HG02884 (cell line): ENCODE results near the gene AP2A2.

ENCODE experiments used
- ATAC-seq: cut with Tn5 transposase; IDR thresholded peaks from one replicate; pipeline ENCODE4 v1.9.1; 2021; ENCODE audit warnings: mild to moderate bottlenecking, moderate library complexity; ENCODE audit not compliant: unreplicated experiment

The AP2A2 gene

DNA sequence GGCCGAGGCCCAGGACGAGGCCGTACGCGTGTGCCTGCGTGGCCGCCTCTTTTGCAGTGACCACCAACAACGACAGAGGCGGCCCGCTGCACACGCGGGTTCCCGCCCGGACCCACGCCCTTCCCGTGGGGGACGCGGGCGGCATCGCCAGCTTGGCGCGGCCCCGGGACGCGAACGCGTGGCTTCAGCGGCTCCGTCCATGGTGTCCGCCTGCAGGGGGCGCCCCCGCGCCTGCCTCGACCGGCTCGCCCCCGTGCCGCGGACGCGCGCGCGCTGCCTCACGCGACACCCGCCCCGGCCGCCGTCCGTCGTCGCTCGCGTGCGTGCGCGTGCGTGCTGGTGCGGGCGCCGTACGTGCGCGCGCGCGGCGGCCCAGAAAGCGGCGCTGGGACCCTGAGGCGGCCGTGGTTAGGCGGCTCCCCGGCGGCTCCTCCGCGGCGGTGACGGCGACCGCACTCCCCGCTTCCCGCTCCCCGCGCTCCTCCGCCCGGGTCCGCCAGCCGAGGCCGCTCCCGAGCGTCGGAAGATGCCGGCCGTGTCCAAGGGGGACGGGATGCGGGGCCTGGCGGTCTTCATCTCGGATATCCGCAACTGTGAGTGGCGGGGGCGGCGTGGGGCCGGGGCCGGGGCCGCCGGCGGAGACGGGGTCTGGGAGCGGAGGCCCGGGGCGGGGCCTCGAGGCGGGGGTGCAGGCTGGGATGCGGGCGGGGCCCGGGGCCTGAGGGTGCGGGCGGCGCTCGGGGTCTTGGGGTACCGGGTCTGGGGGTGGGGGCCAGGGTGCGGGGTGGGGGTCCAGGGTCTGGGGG lies at the start of gene AP2A2:
Gene AP2A2 (plus strand): TSS at position 375 of the 806 bp plus-strand sequence. CDS start 152 bp downstream, at position 527.
- ATAC-seq: peak; percentile 68

DNA sequence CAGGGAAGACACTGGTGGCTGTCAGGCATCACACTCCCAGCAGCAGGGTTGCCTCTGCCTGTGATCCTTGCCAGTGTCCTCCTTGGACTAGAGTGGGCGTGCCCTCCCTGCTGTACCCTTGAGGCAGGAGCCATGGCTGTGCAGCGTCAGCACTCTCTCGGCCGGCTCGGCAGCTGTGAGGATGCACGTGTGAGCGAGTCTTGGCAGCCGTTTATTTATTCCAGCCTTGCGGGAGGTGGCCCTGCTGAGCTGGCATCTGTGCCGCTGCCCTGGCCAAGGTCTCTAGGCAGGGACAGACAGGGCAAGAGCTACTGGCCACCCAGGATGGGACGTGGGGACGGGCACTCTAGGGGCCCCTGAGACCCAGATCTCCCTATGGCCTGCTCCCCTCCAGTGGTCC lies 49.1 kb upstream of the AP2A2 start:
- ATAC-seq: no peak

DNA sequence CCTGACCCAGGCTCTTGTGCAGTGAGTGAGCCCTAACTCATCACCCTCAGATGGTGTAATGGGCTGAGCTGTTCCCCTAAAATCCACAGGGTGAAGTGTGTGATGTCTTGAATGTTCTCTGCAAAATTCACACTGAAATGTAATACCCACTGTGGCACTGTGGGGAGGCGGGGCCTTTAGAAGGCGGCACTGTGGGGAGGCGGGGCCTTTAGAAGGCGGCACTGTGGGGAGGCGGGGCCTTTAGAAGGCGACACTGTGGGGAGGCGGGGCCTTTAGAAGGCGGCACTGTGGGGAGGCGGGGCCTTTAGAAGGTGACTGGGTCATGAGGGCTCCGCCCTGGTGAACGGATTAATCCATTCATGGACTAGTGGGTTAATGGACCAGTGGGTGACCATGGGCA lies 48.1 kb upstream of the AP2A2 start:
- ATAC-seq: no peak

- ATAC-seq: no peak
Observed at GRCh38 chr11:880447-880846, 45.2 kb upstream of the AP2A2 start.

- ATAC-seq: no peak
Observed at GRCh38 chr11:882596-882995, 43.1 kb upstream of the AP2A2 start.

GRCh38 chr11:883527-883926 lies 42.1 kb upstream of the AP2A2 start:
- ATAC-seq: no peak

GRCh38 chr11:884578-885070 lies 41.0 kb upstream of the AP2A2 start:
- ATAC-seq: no peak

DNA sequence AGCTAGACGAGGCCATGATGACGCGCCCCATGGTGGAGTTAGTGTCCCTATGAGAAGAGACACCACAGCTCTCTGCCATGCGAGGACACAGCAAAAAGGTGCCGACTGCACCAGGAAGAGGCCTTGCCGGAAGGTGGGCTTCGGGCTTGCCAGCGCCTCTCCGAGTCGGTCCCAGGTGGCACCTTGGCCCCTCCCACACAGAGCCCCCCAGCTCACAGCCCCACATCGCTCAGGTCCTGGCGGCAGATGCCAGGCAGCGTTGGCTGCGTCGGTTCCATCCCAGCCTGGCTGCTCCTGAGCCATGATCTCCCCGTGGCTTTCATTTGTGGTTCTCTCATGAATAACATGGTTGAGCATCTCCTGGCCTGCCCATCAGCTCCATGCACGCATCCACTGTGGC lies 39.1 kb upstream of the AP2A2 start:
- no peak for ATAC-seq

DNA sequence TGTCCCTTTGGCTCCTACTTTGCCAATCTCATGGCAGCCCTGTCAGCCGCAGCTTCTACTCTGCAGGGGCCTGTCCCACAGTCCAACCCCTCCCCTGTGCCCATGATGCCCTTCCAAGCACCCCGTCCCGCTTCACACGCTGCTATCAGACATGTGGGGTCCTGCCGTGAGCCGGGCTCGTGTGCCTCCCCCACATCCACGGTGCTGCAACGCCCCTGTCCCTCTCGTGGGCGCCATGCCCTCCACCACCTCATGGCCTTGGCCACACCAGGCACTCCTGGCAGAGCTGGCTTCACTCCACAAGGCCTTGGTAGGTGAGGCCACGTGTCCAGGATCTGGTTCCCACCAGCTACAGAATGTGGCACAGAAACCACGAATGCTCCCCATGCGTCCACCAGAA lies 38.1 kb upstream of the AP2A2 start:
- ATAC-seq: no peak

- no peak for ATAC-seq
Observed at GRCh38 chr11:888310-889212, 37.1 kb upstream of the AP2A2 start.

- no peak for ATAC-seq
Observed at GRCh38 chr11:889257-889656, 36.4 kb upstream of the AP2A2 start.

- no peak for ATAC-seq
Observed at GRCh38 chr11:889687-890475, 35.8 kb upstream of the AP2A2 start.

DNA sequence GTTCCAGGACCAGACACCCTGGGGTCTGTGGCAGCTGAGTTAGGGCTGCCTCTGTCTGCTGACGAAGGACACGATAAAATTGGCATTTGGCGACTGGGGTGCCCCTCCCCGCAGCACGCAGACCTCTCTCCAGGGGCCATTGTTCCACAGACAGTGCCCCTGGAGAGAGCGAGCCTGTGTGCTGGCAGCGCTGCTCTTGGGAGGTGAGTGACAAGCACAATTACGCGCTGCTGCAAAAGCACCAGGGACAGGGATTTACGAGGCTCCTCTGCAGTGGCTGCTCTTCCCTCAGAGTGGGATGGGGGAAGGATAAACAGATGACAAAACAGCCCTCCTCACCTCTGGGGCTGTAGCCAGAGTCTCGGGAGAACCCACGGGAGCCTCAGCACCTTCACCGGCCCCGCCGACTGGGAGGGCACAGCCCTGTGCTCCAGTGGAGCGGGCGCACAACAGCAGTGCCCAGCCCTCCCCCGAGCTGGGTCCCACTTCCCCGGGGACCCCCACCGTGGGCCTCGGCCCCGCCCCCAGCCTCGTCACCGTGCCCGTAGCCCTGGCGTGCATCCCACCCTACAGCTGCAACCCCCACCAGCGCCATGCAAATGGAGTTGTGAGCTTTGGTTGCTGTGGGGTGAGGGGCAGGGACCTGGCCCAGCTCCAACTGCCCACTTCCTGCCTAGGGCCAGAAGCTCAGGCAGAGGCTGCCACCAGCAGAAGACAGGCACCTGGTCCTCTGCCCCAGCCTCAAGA lies 34.7 kb upstream of the AP2A2 start:
- no peak for ATAC-seq

DNA sequence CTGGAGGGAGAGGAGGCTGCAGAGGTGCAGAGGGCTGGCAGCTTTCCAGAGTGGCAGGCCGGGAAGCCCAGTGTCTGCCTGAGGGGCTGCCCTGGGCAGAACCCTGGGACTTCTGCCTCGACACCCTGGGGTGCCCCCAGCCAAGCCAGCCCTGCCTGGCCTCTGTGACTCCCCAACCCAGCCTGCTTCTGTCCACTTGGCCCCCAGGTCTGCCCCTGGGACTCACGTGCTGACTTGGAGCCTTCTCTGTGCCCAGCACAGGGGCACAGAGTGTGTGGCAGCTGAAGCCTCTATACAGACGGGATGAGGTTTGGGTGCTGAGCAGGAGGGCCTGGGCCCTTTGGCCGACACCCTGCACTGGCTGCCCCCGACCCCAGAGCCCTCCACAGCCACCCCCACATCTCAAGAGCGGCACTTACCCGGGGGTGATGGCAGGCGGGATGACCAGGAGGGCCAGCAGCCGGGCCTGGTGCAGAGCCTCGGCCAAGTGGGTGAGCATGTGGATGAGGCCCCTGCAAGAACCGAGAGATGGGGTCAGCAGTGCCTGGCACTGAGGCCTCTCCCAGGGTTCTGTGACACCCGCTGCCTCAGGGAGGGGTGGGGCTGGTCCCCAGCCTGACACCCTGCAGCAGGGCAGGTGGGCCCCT lies 32.5 kb upstream of the AP2A2 start:
- ATAC-seq: no peak

- no peak for ATAC-seq
Observed at GRCh38 chr11:894575-895201, 31.0 kb upstream of the AP2A2 start.

DNA sequence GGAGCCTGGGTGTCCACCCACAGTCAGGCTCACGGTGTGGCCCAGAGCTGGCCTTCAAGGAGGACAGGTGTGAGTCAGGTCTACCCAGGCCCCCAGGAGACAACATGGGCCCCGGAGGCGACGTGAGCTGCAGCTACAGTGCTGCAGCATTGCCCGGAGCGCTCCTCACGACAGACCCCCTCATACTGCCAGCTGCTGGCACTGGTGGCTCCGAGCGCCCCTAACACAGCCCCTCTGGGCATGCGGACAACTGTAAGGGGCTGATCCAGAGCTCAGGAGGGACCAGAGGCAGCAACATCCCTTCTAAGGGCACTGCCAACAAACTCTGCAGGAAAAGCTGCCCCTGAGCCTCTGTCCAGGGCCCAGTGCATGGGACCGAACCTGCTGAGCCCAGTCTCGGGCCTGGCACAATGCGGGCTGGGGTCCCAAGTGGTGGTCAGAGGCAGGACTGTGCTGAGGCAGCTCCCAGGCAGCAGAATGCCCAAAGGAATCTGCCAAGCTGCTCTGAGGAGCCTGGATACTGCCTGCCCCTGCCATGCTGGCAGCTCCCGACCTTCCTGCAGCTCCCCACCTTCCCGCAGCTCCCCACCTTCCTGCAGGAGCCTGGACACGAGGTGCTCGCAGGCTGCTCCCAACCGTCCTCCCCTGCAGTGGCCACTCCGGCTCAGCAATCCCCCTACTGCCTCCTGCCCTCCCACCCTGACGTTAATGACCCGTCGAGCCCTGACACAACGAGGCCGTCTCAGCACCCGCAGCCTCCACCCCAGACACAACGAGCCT lies 30.1 kb upstream of the AP2A2 start:
- no peak for ATAC-seq

- no peak for ATAC-seq
Observed at GRCh38 chr11:897253-898142, 28.2 kb upstream of the AP2A2 start.

- ATAC-seq: no peak
Observed at GRCh38 chr11:898143-898511, 27.5 kb upstream of the AP2A2 start.
